B cell (primary cell): ENCODE results near the gene GPR183. TPM values are rescaled to one million over a fixed set of nuclear protein-coding genes. Genes with fewer than 3 reads are reported as not detected.
A peak's percentile ranks its signal among the peaks of the same experiment; 100 is the strongest.
"Not testable (repeated sequence)": the region's sequence is repeated elsewhere in the genome, so short reads cannot be mapped to it uniquely, and the experiment has no call there.

Source experiments
- ATAC-seq: fragments of 200-7000 bp; cut with Tn5 transposase; one replicate; pipeline ENCODE4 v1.10.0; 2021; ENCODE audit warnings: low read depth, mild to moderate bottlenecking, moderate number of reproducible peaks, moderate library complexity
- CTCF ChIA-PET: fragments of 350-600 bp; sonication (Branson Sonifier 250); formaldehyde crosslinking; loops from one replicate; lab custom pipeline; 2021; ENCODE audit warnings: antibody characterized with exemption, inconsistent platforms; lab: Charles Lee
- POLR2A ChIA-PET: fragments of 350-600 bp; sonication (Branson Sonifier 250); formaldehyde crosslinking; loops from one replicate; lab custom pipeline; 2021; ENCODE audit warnings: antibody characterized with exemption; lab: Charles Lee
- DNase-seq: peaks from one replicate; pipeline ENCODE4 v3.0.0; 2013
- H2AFZ ChIP-seq: 2 replicates; pipeline ENCODE4 v1.6.1; 2012; ENCODE audit warnings: mild to moderate bottlenecking, low read depth, low read length; ENCODE audit not compliant: insufficient read depth, poor library complexity, severe bottlenecking
- H3K27ac ChIP-seq, 2 donors: 1 replicate in 1 of 2; 2 replicates in 1 of 2; pipeline ENCODE4 v1.5.1; 2012 to 2013; ENCODE audit warnings: low read length in 2 of 2, mild to moderate bottlenecking in 2 of 2, moderate library complexity in 1 of 2
- H3K27me3 ChIP-seq, 4 experiments: fragments of 200-600 bp in 1 of 4; sonication (generic) in 1 of 4; replicated peaks in 1 of 4; 1 replicate in 2 of 4; 2 replicates in 2 of 4; pipeline versions ENCODE4 v1.6.1 to v1.7.0; 2013 to 2016; ENCODE audit warnings: low read length in 3 of 4, mild to moderate bottlenecking in 2 of 4, mixed read lengths in 1 of 4, moderate library complexity in 1 of 4; ENCODE audit not compliant: insufficient read depth in 4 of 4, control insufficient read depth in 3 of 4; ENCODE audit errors: control extremely low read depth in 1 of 4
- H3K36me3 ChIP-seq, 2 experiments: replicated peaks in 1 of 2; 1 replicate in 1 of 2; 2 replicates in 1 of 2; pipeline versions ENCODE4 v1.6.1 to v1.7.1; 2013; ENCODE audit warnings: low read length in 1 of 2; ENCODE audit not compliant: insufficient read depth in 2 of 2, control insufficient read depth in 1 of 2; ENCODE audit errors: control extremely low read depth in 1 of 2, extremely low read depth in 1 of 2
- H3K4me1 ChIP-seq, 2 donors: fragments of 200-600 bp in 1 of 2; sonication (generic) in 1 of 2; 1 replicate in 1 of 2; 2 replicates in 1 of 2; pipeline versions ENCODE4 v1.5.1 to v1.6.1; 2013 to 2017; ENCODE audit warnings: low read length in 2 of 2; ENCODE audit not compliant: control insufficient read depth in 2 of 2, insufficient read depth in 2 of 2
- H3K4me2 ChIP-seq: replicated peaks from 2 replicates; pipeline ENCODE3; 2012; ENCODE audit warnings: mild to moderate bottlenecking, low read depth, low read length; ENCODE audit not compliant: poor library complexity, severe bottlenecking
- H3K4me3 ChIP-seq, 5 experiments: fragments of 200-600 bp in 1 of 5; sonication (generic) in 1 of 5; 1 replicate in 3 of 5; 2 replicates in 2 of 5; pipeline versions ENCODE4 v1.5.1 to v1.7.0; 2011 to 2016; ENCODE audit warnings: low read length in 4 of 5, mild to moderate bottlenecking in 4 of 5, low read depth in 2 of 5, control low read depth in 1 of 5, moderate library complexity in 1 of 5; ENCODE audit not compliant: insufficient read depth in 1 of 5; ENCODE audit errors: control extremely low read depth in 1 of 5, extremely low read depth in 1 of 5
- H3K79me2 ChIP-seq: fragments of 200-600 bp; sonication (generic); one replicate; pipeline ENCODE4 v1.6.0; 2016; ENCODE audit warnings: low read length; ENCODE audit not compliant: control insufficient read depth, insufficient read depth
- H3K9ac ChIP-seq: fragments of 200-600 bp; sonication (generic); 2 replicates; pipeline ENCODE4 v1.6.1; 2017; ENCODE audit warnings: mild to moderate bottlenecking, low read length, moderate library complexity
- H3K9me3 ChIP-seq, 3 donors: one replicate each; pipeline versions ENCODE4 v1.6.1 to v1.7.1; 2013; ENCODE audit warnings: low read length in 2 of 3; ENCODE audit not compliant: control insufficient read depth in 2 of 3, insufficient read depth in 1 of 3; ENCODE audit errors: control extremely low read depth in 1 of 3
- H4K20me1 ChIP-seq: 2 replicates; pipeline ENCODE4 v1.6.0; 2012; ENCODE audit warnings: mild to moderate bottlenecking, low read length; ENCODE audit not compliant: insufficient read depth, control insufficient read depth, poor library complexity, severe bottlenecking
- H3K27ac Mint-ChIP-seq: one replicate; pipeline ENCODE4 v1.8.0; 2021; ENCODE audit warnings: mixed read lengths
- H3K27me3 Mint-ChIP-seq: one replicate; pipeline ENCODE4 v1.8.0; 2021; ENCODE audit warnings: mixed read lengths
- H3K4me1 Mint-ChIP-seq: one replicate; pipeline ENCODE4 v1.8.0; 2021; ENCODE audit warnings: mixed read lengths
- H3K4me3 Mint-ChIP-seq: one replicate; pipeline ENCODE4 v1.8.0; 2021; ENCODE audit warnings: mixed read lengths
- H3K9me3 Mint-ChIP-seq: one replicate; pipeline ENCODE4 v1.8.0; 2022; ENCODE audit warnings: mixed read lengths; ENCODE audit not compliant: insufficient read depth
- EZH2 ChIP-seq: IDR thresholded peaks from 2 replicates; pipeline ENCODE4 v1.6.1; 2012; ENCODE audit warnings: borderline replicate concordance, low read depth, mild to moderate bottlenecking, moderate library complexity, low read length; ENCODE audit not compliant: insufficient read depth, poor library complexity, severe bottlenecking
- WGBS: methylation state at CpG from one replicate; pipeline ENCODE4 v1.1.5; 2013; ENCODE audit warnings: missing lambda C conversion rate; ENCODE audit not compliant: insufficient coverage; 5-methylcytosine and 5-hydroxymethylcytosine counted together
- intact Hi-C: fragments of 100-400 bp; cut with micrococcal nuclease; formaldehyde crosslinking; loops from one replicate; pipeline ENCODE4 v1.10.0; 2022
- polyA plus RNA-seq: library from polyadenylated mRNA; depleted of rRNA; stranded (reverse); fragments of >200 nt; gene quantifications from 2 replicates; pipeline ENCODE4 v1.2.3, GENCODE V29; 2012
- total RNA-seq, 2 donors: library from RNA; stranded (reverse); fragments of 120-200 nt in 1 of 2; gene quantifications; 1 replicate in 1 of 2; 2 replicates in 1 of 2; pipeline versions ENCODE4 v1.2.3 to v1.2.4, GENCODE V29; 2013 to 2022
- TF ChIP-seq, protein P1 (sequence below): fragments of 200-600 bp; IDR thresholded peaks from one replicate; pipeline ENCODE4 v1.8.0; 2022; ENCODE audit warnings: antibody characterized with exemption, mild to moderate bottlenecking

Gene GPR183
- total and polyA plus RNA-seq, 2 donors (not counting 1 experiment from before 2014, with no cell fraction given) = 150 to 256 TPM

DNA sequence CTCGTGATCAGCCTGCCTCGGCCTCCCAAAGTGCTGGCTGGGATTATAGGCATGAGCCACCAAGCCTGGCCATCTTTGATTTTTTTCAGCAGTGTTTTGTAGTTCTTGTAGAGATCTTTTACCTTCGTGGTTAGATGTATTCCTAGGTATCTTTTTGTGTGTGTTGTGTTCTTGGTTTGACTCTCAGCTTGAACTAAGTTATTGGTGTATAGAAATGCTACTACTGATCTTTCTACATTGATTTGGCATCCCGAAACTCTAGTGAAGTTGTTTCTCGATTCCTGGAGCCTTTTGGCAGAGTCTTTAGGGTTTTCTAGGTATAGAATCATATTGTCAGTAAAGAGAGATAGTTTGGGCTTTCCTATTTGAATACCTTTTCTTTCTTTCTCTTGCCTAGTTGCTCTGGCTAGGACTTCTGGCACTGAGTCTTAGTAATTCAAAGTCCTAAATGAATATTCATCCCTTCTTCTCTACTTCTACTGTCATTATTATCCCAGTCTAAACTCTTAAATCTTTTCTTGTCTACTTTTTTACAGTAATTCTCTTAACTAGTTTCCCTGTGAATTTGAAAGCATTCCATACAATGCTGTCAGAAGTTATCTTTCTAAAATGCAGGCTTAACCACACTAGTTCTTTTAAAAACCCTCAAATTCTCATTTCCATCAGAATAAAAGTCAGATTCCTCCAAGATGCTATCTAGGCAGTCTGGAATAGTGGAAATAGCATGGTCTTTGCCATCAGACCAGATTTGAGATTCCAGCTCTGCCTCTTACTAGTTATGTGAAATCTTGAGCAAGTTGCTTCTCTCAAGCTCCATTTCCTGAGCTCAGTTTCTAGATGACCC lies 56.0 kb downstream of the GPR183 start:
- Histone ChIP-seq H3K27me3 (no peaks in the 10 kb centered on the region), H4K20me1 (peaks cover 5% of the 10 kb centered on the region), H3K36me3 (peaks cover 0 to 64% of the 10 kb centered on the region in 2 experiments), H3K4me2 (no peak overlapping the region), H3K4me1 (peaks cover 22 to 24% of the 10 kb centered on the region in 2 donors), H3K79me2 (peaks cover 84% of the 10 kb centered on the region), H3K9me3 (no peaks in the 10 kb centered on the region), H3K27ac (peak overlapping the region in 1 of 2 donors; percentile 7), H3K9ac (no peak overlapping the region), H3K4me3 (no peak overlapping the region), H2AFZ (no peak overlapping the region)
- no peak for ATAC-seq
- Mint-ChIP-seq H3K27ac (peak overlapping the region; percentile 73), H3K27me3 (no peaks in the 10 kb centered on the region), H3K4me3 (no peak overlapping the region), H3K4me1 (peaks cover 48% of the 10 kb centered on the region), H3K9me3 (no peaks in the 10 kb centered on the region)
- intact Hi-C loops = loop anchor here (10.0 kb wide), 1 partner anchor 354 kb away; the partner anchor contains the start of gene CLYBL
- POLR2A ChIA-PET = no interaction called here
- WGBS = 100% methylated on average over 1 of the region's 5 CpGs
- TF ChIP-seq, protein P1, sequence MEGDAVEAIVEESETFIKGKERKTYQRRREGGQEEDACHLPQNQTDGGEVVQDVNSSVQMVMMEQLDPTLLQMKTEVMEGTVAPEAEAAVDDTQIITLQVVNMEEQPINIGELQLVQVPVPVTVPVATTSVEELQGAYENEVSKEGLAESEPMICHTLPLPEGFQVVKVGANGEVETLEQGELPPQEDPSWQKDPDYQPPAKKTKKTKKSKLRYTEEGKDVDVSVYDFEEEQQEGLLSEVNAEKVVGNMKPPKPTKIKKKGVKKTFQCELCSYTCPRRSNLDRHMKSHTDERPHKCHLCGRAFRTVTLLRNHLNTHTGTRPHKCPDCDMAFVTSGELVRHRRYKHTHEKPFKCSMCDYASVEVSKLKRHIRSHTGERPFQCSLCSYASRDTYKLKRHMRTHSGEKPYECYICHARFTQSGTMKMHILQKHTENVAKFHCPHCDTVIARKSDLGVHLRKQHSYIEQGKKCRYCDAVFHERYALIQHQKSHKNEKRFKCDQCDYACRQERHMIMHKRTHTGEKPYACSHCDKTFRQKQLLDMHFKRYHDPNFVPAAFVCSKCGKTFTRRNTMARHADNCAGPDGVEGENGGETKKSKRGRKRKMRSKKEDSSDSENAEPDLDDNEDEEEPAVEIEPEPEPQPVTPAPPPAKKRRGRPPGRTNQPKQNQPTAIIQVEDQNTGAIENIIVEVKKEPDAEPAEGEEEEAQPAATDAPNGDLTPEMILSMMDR = no peak
- TF ChIP-seq EZH2 = no peak
- CTCF ChIA-PET = interaction anchor here (1.5 to 9.6 kb wide), 3 partner anchors 17 to 75 kb away, joined by 3 to 109 read pairs (median 11); no protein-coding TSS in a partner anchor
- DNase-seq = no peak

DNA sequence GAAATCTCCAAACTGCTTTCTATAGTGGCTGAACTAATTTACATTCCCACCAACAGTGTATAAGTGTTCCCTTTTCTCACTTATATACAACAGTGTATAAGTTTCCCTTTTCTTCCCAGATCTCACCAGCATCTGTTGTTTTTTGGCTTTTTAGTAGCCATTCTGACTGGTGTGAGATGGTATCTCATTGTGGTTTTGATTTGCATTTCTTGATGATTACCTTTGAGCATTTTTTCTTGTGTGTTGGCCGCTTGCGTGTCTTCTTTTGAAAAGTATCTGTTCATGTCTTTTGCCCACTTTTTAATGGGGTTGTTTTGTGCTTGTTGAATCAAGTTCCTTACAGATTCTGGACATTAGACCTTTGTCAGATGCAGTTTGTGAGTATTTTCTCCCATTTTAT lies 57.6 kb downstream of the GPR183 start:
- H3K9me3 Mint-ChIP-seq, H3K4me2 ChIP-seq, H3K27me3 Mint-ChIP-seq, POLR2A ChIA-PET, H4K20me1 ChIP-seq, H3K4me3 Mint-ChIP-seq, DNase-seq, ATAC-seq, H2AFZ ChIP-seq, H3K4me3 ChIP-seq, H3K27me3 ChIP-seq, H3K9me3 ChIP-seq, H3K9ac ChIP-seq: not testable (repeated sequence)
- H3K27ac Mint-ChIP-seq = peak overlapping the region; percentile 1
- CTCF ChIA-PET = interaction anchor here (9.6 kb wide), 1 partner anchor 18 kb away, joined by 109 read pairs; no protein-coding TSS in a partner anchor
- Histone ChIP-seq H3K27ac (peak overlapping the region in 1 of 2 donors; percentile 20), H3K4me1 (peaks cover 7 to 11% of the 10 kb centered on the region in 2 donors), H3K36me3 (peaks cover 3 to 51% of the 10 kb centered on the region in 2 experiments), H3K79me2 (peaks cover 68% of the 10 kb centered on the region)
- WGBS = no CpG with 5 or more reads among the region's 2 CpGs
- peaks cover 35% of the 10 kb centered on the region for H3K4me1 Mint-ChIP-seq
- intact Hi-C loops = loop anchor here (10.0 kb wide), 1 partner anchor 355 kb away; the partner anchor contains the start of gene CLYBL

DNA sequence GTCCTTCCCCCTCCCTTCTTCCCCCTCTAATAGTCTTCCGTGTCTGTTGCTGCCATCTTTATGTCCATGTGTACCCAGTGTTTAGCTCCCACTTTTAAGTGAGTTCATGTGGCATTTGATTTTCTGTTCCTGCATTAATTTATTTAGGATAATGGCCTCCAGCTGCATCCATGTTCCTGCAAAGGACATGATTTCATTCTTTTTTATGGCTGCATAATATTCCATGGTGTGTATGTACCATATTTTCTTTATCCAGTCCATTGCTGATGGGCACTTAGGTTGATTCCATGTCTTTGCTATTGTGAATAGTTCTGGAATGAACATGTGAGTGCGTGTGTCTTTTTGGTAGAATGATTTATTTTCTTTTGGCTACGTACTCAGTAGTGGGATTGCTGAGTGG lies 58.0 kb downstream of the GPR183 start:
- H3K79me2 ChIP-seq = peaks cover 64% of the 10 kb centered on the region
- WGBS = no CpG with 5 or more reads among the region's 3 CpGs

More for the DNA sequence above, 58.0 kb downstream of the GPR183 start:
- H3K27ac ChIP-seq, H4K20me1 ChIP-seq, H2AFZ ChIP-seq, ATAC-seq, H3K9ac ChIP-seq, DNase-seq, intact Hi-C loops, H3K27me3 ChIP-seq, H3K9me3 Mint-ChIP-seq, H3K4me3 ChIP-seq, H3K4me2 ChIP-seq, POLR2A ChIA-PET, H3K27ac Mint-ChIP-seq, H3K4me1 ChIP-seq, H3K4me3 Mint-ChIP-seq, H3K27me3 Mint-ChIP-seq, H3K9me3 ChIP-seq: not testable (repeated sequence)
- H3K36me3 ChIP-seq = peaks cover 3 to 47% of the 10 kb centered on the region in 2 experiments
- peaks cover 34% of the 10 kb centered on the region for H3K4me1 Mint-ChIP-seq
- CTCF ChIA-PET = interaction anchor here (1.8 to 9.6 kb wide), 2 partner anchors 19 to 20 kb away, joined by 8 to 109 read pairs; no protein-coding TSS in a partner anchor
